Erythroblast (primary cell): ENCODE measurements around the gene BUB3.

ENCODE experiments used
- GATA1 ChIP-seq: IDR thresholded peaks from 2 replicates; pipeline ENCODE4 v1.6.1; 2011; ENCODE audit warnings: low read depth, mild to moderate bottlenecking, control low read depth, low read length, moderate library complexity
- POLR2A ChIP-seq: IDR thresholded peaks from 2 replicates; pipeline ENCODE4 v1.6.1; 2011; ENCODE audit warnings: mild to moderate bottlenecking, low read length

DNA sequence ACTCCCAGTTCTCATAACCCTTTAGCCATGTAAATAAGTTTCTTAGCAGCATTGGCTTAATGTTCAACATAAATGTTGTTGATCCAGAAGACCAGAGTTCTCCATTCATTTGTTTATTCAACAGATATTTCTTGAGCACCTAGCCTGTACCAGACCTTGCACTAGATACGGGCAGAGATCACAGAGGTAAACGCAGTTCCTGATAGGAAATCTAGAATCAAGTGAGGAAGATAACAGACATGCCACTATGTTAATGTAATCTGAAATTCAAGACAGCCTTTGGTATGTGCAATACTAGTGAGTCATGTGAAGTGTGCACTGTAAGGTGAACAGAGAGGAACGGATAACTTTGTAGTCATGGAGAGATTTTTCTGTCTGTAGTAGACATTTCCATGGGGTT is 3.0 kb downstream of the BUB3 start:
- TF ChIP-seq POLR2A (no peak), GATA1 (no peak)
